CD14-positive monocyte (primary cell): ENCODE measurements around the gene CELA3B. TPM values are rescaled to one million over a fixed set of nuclear protein-coding genes. Genes with fewer than 3 reads are reported as not detected.
"Not testable (repeated sequence)": the region's sequence is repeated elsewhere in the genome, so short reads cannot be mapped to it uniquely, and the experiment has no call there.

ENCODE experiments used
- DNase-seq, 3 donors: peaks; one replicate each; pipeline ENCODE4 v3.0.0-alpha.2; 2011 to 2022
- H2AFZ ChIP-seq: 2 replicates; pipeline ENCODE4 v1.6.0; 2012; ENCODE audit warnings: mild to moderate bottlenecking, low read depth, low read length, inconsistent platforms; ENCODE audit not compliant: insufficient read depth, poor library complexity, severe bottlenecking
- H3K27ac ChIP-seq, 2 donors: 1 replicate in 1 of 2; 2 replicates in 1 of 2; pipeline ENCODE4 v1.5.1; 2012 to 2013; ENCODE audit warnings: low read length in 2 of 2, control low read depth in 1 of 2, inconsistent platforms in 1 of 2, low read depth in 1 of 2, mild to moderate bottlenecking in 1 of 2
- H3K27me3 ChIP-seq, 2 donors: one replicate each; pipeline versions ENCODE4 v1.6.0 to v1.6.1; 2011 to 2013; ENCODE audit warnings: low read length in 2 of 2; ENCODE audit not compliant: control insufficient read depth in 2 of 2, insufficient read depth in 2 of 2
- H3K36me3 ChIP-seq, 2 donors: replicated peaks in 1 of 2; 1 replicate in 1 of 2; 2 replicates in 1 of 2; pipeline versions ENCODE4 v1.5.1 to v1.6.1; 2012 to 2013; ENCODE audit warnings: low read length in 2 of 2, control low read depth in 1 of 2, inconsistent platforms in 1 of 2, mild to moderate bottlenecking in 1 of 2; ENCODE audit not compliant: insufficient read depth in 2 of 2, control insufficient read depth in 1 of 2
- H3K4me1 ChIP-seq, 2 donors: 1 replicate in 1 of 2; 2 replicates in 1 of 2; pipeline versions ENCODE4 v1.5.1 to v1.6.1; 2012 to 2013; ENCODE audit warnings: low read length in 2 of 2, control low read depth in 1 of 2, inconsistent platforms in 1 of 2, mild to moderate bottlenecking in 1 of 2, moderate library complexity in 1 of 2; ENCODE audit not compliant: insufficient read depth in 2 of 2, control insufficient read depth in 1 of 2
- H3K4me2 ChIP-seq: replicated peaks from 2 replicates; pipeline ENCODE3; 2012; ENCODE audit warnings: low read length, moderate library complexity, mild to moderate bottlenecking; ENCODE audit not compliant: poor library complexity, severe bottlenecking; ENCODE audit errors: extremely low read depth
- H3K4me3 ChIP-seq, 3 experiments: fragments of 200-600 bp in 1 of 3; sonication (generic) in 1 of 3; replicated peaks in 1 of 3; 1 replicate in 2 of 3; 2 replicates in 1 of 3; pipeline ENCODE4 v1.5.1; 2011 to 2013; ENCODE audit warnings: low read length in 3 of 3, mild to moderate bottlenecking in 3 of 3, control low read depth in 2 of 3, low read depth in 2 of 3, inconsistent platforms in 1 of 3, moderate library complexity in 1 of 3
- H3K79me2 ChIP-seq: 2 replicates; pipeline ENCODE4 v1.6.0; 2012; ENCODE audit warnings: mild to moderate bottlenecking, control low read depth, inconsistent platforms, low read length, moderate library complexity; ENCODE audit not compliant: insufficient read depth
- H3K9ac ChIP-seq: 2 replicates; pipeline ENCODE4 v1.6.0; 2017; ENCODE audit warnings: low read length, mild to moderate bottlenecking; ENCODE audit not compliant: insufficient read depth, poor library complexity, severe bottlenecking
- H3K9me3 ChIP-seq, 2 donors: replicated peaks in 1 of 2; 1 replicate in 1 of 2; 2 replicates in 1 of 2; pipeline versions ENCODE4 v1.5.1 to v1.6.1; 2012 to 2013; ENCODE audit warnings: low read length in 2 of 2, control low read depth in 1 of 2; ENCODE audit not compliant: control insufficient read depth in 1 of 2, insufficient read depth in 1 of 2
- H4K20me1 ChIP-seq: 2 replicates; pipeline ENCODE4 v1.6.0; 2012; ENCODE audit warnings: mild to moderate bottlenecking, low read length, control low read depth, moderate library complexity; ENCODE audit not compliant: insufficient read depth
- H3K27ac Mint-ChIP-seq, 7 donors: one replicate each; pipeline ENCODE4 v1.8.0; 2020; ENCODE audit warnings: mild to moderate bottlenecking in 7 of 7, mixed read lengths in 7 of 7, moderate library complexity in 6 of 7, inconsistent platforms in 2 of 7
- H3K27me3 Mint-ChIP-seq, 3 donors: one replicate each; pipeline ENCODE4 v1.8.0; 2021 to 2022; ENCODE audit warnings: low read depth in 3 of 3, mild to moderate bottlenecking in 3 of 3, mixed read lengths in 3 of 3, moderate library complexity in 3 of 3, inconsistent platforms in 1 of 3
- H3K36me3 Mint-ChIP-seq, 2 donors: one replicate each; pipeline ENCODE4 v1.8.0; 2020; ENCODE audit warnings: mixed read lengths in 2 of 2, inconsistent platforms in 1 of 2, mild to moderate bottlenecking in 1 of 2
- H3K4me1 Mint-ChIP-seq: one replicate; pipeline ENCODE4 v1.8.0; 2020; ENCODE audit warnings: mild to moderate bottlenecking, mixed read lengths
- H3K4me3 Mint-ChIP-seq, 2 donors: one replicate each; pipeline ENCODE4 v1.8.0; 2020; ENCODE audit warnings: mild to moderate bottlenecking in 2 of 2, mixed read lengths in 2 of 2, moderate library complexity in 1 of 2
- H3K9me3 Mint-ChIP-seq, 7 donors: one replicate each; pipeline ENCODE4 v1.8.0; 2020 to 2022; ENCODE audit warnings: mixed read lengths in 7 of 7, mild to moderate bottlenecking in 6 of 7, moderate library complexity in 6 of 7, inconsistent platforms in 2 of 7
- WGBS: methylation state at CpG from one replicate; pipeline ENCODE4 v1.1.5; 2013; ENCODE audit warnings: missing lambda C conversion rate; ENCODE audit not compliant: insufficient coverage; 5-methylcytosine and 5-hydroxymethylcytosine counted together
- intact Hi-C, 2 donors: fragments of 100-400 bp; cut with micrococcal nuclease; formaldehyde crosslinking; loops; one replicate each; pipeline versions ENCODE4 v1.15.0 to v1.15.1; 2023
- polyA plus RNA-seq, 3 donors: library from polyadenylated mRNA; depleted of rRNA in 1 of 3; unstranded in 2 of 3; stranded (reverse) in 1 of 3; fragments of 300-500 nt in 2 of 3; fragments of >200 nt in 1 of 3; fragmentation: Illumina TruSeq in 2 of 3; gene quantifications; 1 replicate in 2 of 3; 2 replicates in 1 of 3; pipeline ENCODE4 v1.2.3, GENCODE V29; 2012 to 2021
- TF ChIP-seq, protein P1 (sequence below): fragments of 200-600 bp; IDR thresholded peaks from one replicate; pipeline ENCODE4 v1.8.0; 2022; ENCODE audit warnings: antibody characterized with exemption, mild to moderate bottlenecking

CELA3B gene
- polyA plus RNA-seq, 3 donors, result not detected

- TF ChIP-seq, protein P1, sequence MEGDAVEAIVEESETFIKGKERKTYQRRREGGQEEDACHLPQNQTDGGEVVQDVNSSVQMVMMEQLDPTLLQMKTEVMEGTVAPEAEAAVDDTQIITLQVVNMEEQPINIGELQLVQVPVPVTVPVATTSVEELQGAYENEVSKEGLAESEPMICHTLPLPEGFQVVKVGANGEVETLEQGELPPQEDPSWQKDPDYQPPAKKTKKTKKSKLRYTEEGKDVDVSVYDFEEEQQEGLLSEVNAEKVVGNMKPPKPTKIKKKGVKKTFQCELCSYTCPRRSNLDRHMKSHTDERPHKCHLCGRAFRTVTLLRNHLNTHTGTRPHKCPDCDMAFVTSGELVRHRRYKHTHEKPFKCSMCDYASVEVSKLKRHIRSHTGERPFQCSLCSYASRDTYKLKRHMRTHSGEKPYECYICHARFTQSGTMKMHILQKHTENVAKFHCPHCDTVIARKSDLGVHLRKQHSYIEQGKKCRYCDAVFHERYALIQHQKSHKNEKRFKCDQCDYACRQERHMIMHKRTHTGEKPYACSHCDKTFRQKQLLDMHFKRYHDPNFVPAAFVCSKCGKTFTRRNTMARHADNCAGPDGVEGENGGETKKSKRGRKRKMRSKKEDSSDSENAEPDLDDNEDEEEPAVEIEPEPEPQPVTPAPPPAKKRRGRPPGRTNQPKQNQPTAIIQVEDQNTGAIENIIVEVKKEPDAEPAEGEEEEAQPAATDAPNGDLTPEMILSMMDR, result no peak
- H3K36me3 Mint-ChIP-seq, result peaks cover 4 to 6% of the 10 kb centered on the region in 2 donors
- Histone ChIP-seq H3K36me3 (no peaks in the 10 kb centered on the region), H3K4me1 (peaks cover 19 to 31% of the 10 kb centered on the region in 2 donors), H4K20me1 (no peaks in the 10 kb centered on the region), H2AFZ (peak overlapping the region; percentile 73), H3K4me3 (peak overlapping the region in 2 of 3 experiments; percentile 2 to 50), H3K9ac (peak overlapping the region; percentile 20), H3K27ac (peak overlapping the region; percentile 55 to 82), H3K27me3 (no peaks in the 10 kb centered on the region), H3K4me2 (peak overlapping the region; percentile 61), H3K9me3 (no peaks in the 10 kb centered on the region), H3K79me2 (peaks cover 21% of the 10 kb centered on the region)
- H3K27me3 Mint-ChIP-seq, result no peaks in the 10 kb centered on the region
- H3K4me3 Mint-ChIP-seq, result peak overlapping the region; percentile 56 to 78
- H3K27ac Mint-ChIP-seq, result peak overlapping the region; percentile 81 to 94 (median 92)
- peak in 2 of 3 donors; percentile 36 to 37 for DNase-seq
- WGBS, result 40% methylated on average over 5 of the region's 8 CpGs
- intact Hi-C loops, result no loop called here
- H3K4me1 Mint-ChIP-seq, result peaks cover 30% of the 10 kb centered on the region
- H3K9me3 Mint-ChIP-seq, result no peaks in the 10 kb centered on the region
Observed at GRCh38 chr1:22031214-22031962, 54.6 kb downstream of the CELA3B start.

GRCh38 chr1:22034834-22035233 is 58.0 kb downstream of the CELA3B start:
- peaks cover 48% of the 10 kb centered on the region for H3K4me1 Mint-ChIP-seq
- peaks cover 44 to 56% of the 10 kb centered on the region in 2 donors for H3K4me1 ChIP-seq
- H3K4me3 Mint-ChIP-seq, H3K36me3 Mint-ChIP-seq, H3K27ac ChIP-seq, H3K4me2 ChIP-seq, H3K27ac Mint-ChIP-seq, H3K9me3 Mint-ChIP-seq, H3K36me3 ChIP-seq, H2AFZ ChIP-seq, H3K27me3 ChIP-seq, H3K9ac ChIP-seq, H3K27me3 Mint-ChIP-seq, H3K9me3 ChIP-seq, intact Hi-C loops, H4K20me1 ChIP-seq, H3K4me3 ChIP-seq, DNase-seq, H3K79me2 ChIP-seq: not testable (repeated sequence)
- 100% methylated on average over 2 of the region's 5 CpGs for WGBS
